H9 (cell line): ENCODE results near the gene TMEM59L. TPM values are rescaled to one million over a fixed set of nuclear protein-coding genes. Genes with fewer than 3 reads are reported as not detected.

Experiments used
- DNase-seq: peaks from one replicate; pipeline ENCODE4 v3.0.0-alpha.2; 2017
- H2AFZ ChIP-seq: one replicate; pipeline ENCODE4 v1.6.1; 2013; ENCODE audit warnings: mild to moderate bottlenecking, low read length, control low read depth, moderate library complexity
- H2AK5ac ChIP-seq: 2 replicates; pipeline ENCODE4 v1.6.1; 2013; ENCODE audit warnings: low read length, control low read depth, mixed read lengths; ENCODE audit not compliant: insufficient read length
- H2BK120ac ChIP-seq: one replicate; pipeline ENCODE4 v1.6.1; 2013; ENCODE audit warnings: low read depth, mild to moderate bottlenecking, low read length, control low read depth, inconsistent platforms; ENCODE audit not compliant: poor library complexity, severe bottlenecking
- H2BK12ac ChIP-seq: 2 replicates; pipeline ENCODE4 v1.6.1; 2013; ENCODE audit warnings: low read length, control low read depth, mixed read lengths, low read depth; ENCODE audit not compliant: insufficient read length
- H2BK15ac ChIP-seq: 2 replicates; pipeline ENCODE4 v1.6.1; 2013; ENCODE audit warnings: low read depth, low read length, control low read depth
- H2BK20ac ChIP-seq: one replicate; pipeline ENCODE4 v1.6.1; 2013; ENCODE audit warnings: low read depth, mild to moderate bottlenecking, low read length, control low read depth, inconsistent platforms; ENCODE audit not compliant: poor library complexity, severe bottlenecking
- H2BK5ac ChIP-seq: 2 replicates; pipeline ENCODE4 v1.6.1; 2013; ENCODE audit warnings: low read length, control low read depth, mixed read lengths; ENCODE audit not compliant: insufficient read length
- H3K14ac ChIP-seq: 2 replicates; pipeline ENCODE4 v1.6.1; 2013; ENCODE audit warnings: low read length, control low read depth; ENCODE audit not compliant: insufficient read depth
- H3K18ac ChIP-seq: 2 replicates; pipeline ENCODE4 v1.6.1; 2013; ENCODE audit warnings: low read depth, mild to moderate bottlenecking, mixed read lengths, low read length, control low read depth; ENCODE audit not compliant: insufficient read length
- H3K23ac ChIP-seq: 2 replicates; pipeline ENCODE4 v1.6.1; 2013; ENCODE audit warnings: low read length, control low read depth, mixed read lengths, low read depth; ENCODE audit not compliant: insufficient read length
- H3K23me2 ChIP-seq: 2 replicates; pipeline ENCODE4 v1.6.1; 2013; ENCODE audit warnings: low read depth, mild to moderate bottlenecking, mixed read lengths, low read length, control low read depth; ENCODE audit not compliant: insufficient read length, poor library complexity, severe bottlenecking
- H3K27ac ChIP-seq: 2 replicates; pipeline ENCODE4 v1.5.1; 2013; ENCODE audit warnings: low read length, control low read depth, mixed read lengths, low read depth; ENCODE audit not compliant: insufficient read length
- H3K27me3 ChIP-seq: 2 replicates; pipeline ENCODE4 v1.6.1; 2013; ENCODE audit warnings: low read length, control low read depth, inconsistent platforms; ENCODE audit not compliant: insufficient read depth
- H3K4ac ChIP-seq: 2 replicates; pipeline ENCODE4 v1.6.1; 2013; ENCODE audit warnings: low read depth, mild to moderate bottlenecking, control low read depth, inconsistent platforms, low read length, moderate library complexity
- H3K4me1 ChIP-seq: 2 replicates; pipeline ENCODE4 v1.6.1; 2013; ENCODE audit warnings: low read length, control low read depth, inconsistent platforms; ENCODE audit not compliant: insufficient read depth
- H3K4me2 ChIP-seq: 2 replicates; pipeline ENCODE4 v1.6.1; 2013; ENCODE audit warnings: low read length, control low read depth, mixed read lengths; ENCODE audit not compliant: insufficient read length, insufficient read depth
- H3K56ac ChIP-seq: 2 replicates; pipeline ENCODE4 v1.6.1; 2013; ENCODE audit warnings: low read depth, mild to moderate bottlenecking, mixed read lengths, low read length, control low read depth; ENCODE audit not compliant: insufficient read length
- H3K79me1 ChIP-seq: 2 replicates; pipeline ENCODE4 v1.6.1; 2013; ENCODE audit warnings: low read depth, mild to moderate bottlenecking, moderate library complexity, low read length, control low read depth, inconsistent platforms; ENCODE audit not compliant: insufficient read depth, poor library complexity, severe bottlenecking
- H3K79me2 ChIP-seq: 2 replicates; pipeline ENCODE4 v1.6.1; 2013; ENCODE audit warnings: low read length, control low read depth, inconsistent platforms; ENCODE audit not compliant: insufficient read depth
- H3K9ac ChIP-seq: 2 replicates; pipeline ENCODE4 v1.6.1; 2013; ENCODE audit warnings: low read length, control low read depth, mixed read lengths; ENCODE audit not compliant: insufficient read length; ENCODE audit errors: extremely low read depth
- H3K9me3 ChIP-seq: one replicate; pipeline ENCODE4 v1.6.1; 2013; ENCODE audit warnings: low read depth, low read length, inconsistent platforms; ENCODE audit not compliant: control insufficient read depth
- H3T11ph ChIP-seq: one replicate; pipeline ENCODE4 v1.6.1; 2013; ENCODE audit warnings: mild to moderate bottlenecking, low read length, control low read depth, inconsistent platforms
- H4K20me1 ChIP-seq: one replicate; pipeline ENCODE4 v1.6.1; 2013; ENCODE audit not compliant: control insufficient read depth, insufficient read length, insufficient read depth
- H4K5ac ChIP-seq: 2 replicates; pipeline ENCODE4 v1.6.1; 2013; ENCODE audit warnings: low read depth, mild to moderate bottlenecking, mixed read lengths, low read length, control low read depth; ENCODE audit not compliant: insufficient read length
- H4K8ac ChIP-seq: replicated peaks from 2 replicates; pipeline ENCODE4 v1.6.1; 2013; ENCODE audit warnings: low read length, control low read depth, mixed read lengths, low read depth; ENCODE audit not compliant: insufficient read length
- H4K91ac ChIP-seq: 2 replicates; pipeline ENCODE4 v1.6.1; 2013; ENCODE audit warnings: low read depth, mild to moderate bottlenecking, moderate library complexity, mixed read lengths, low read length, control low read depth; ENCODE audit not compliant: insufficient read length
- H3K27ac Mint-ChIP-seq, 3 experiments: 2 replicates in 2 of 3; 3 replicates in 1 of 3; pipeline ENCODE4 v1.8.0; 2020 to 2021; ENCODE audit warnings: mixed read lengths in 3 of 3, mild to moderate bottlenecking in 1 of 3, moderate library complexity in 1 of 3
- H3K27me3 Mint-ChIP-seq: 2 replicates; pipeline ENCODE4 v1.8.0; 2021; ENCODE audit warnings: low read depth, mild to moderate bottlenecking, moderate library complexity, mixed read lengths
- H3K36me3 Mint-ChIP-seq, 3 experiments: 2 replicates in 2 of 3; 3 replicates in 1 of 3; pipeline ENCODE4 v1.8.0; 2020 to 2021; ENCODE audit warnings: low read depth in 3 of 3, mixed read lengths in 3 of 3; ENCODE audit not compliant: insufficient read depth in 1 of 3
- H3K4me1 Mint-ChIP-seq, 2 experiments: 2 replicates each; pipeline ENCODE4 v1.8.0; 2020; ENCODE audit warnings: mixed read lengths in 2 of 2
- H3K4me3 Mint-ChIP-seq, 2 experiments: 2 replicates in 1 of 2; 3 replicates in 1 of 2; pipeline ENCODE4 v1.8.0; 2020 to 2021; ENCODE audit warnings: mild to moderate bottlenecking in 2 of 2, mixed read lengths in 2 of 2, moderate library complexity in 1 of 2
- H3K9me3 Mint-ChIP-seq, 2 experiments: 2 replicates in 1 of 2; 3 replicates in 1 of 2; pipeline ENCODE4 v1.8.0; 2020; ENCODE audit warnings: mild to moderate bottlenecking in 2 of 2, mixed read lengths in 2 of 2, moderate library complexity in 1 of 2
- CTCF ChIP-seq: fragments of 200-600 bp; sonication (generic); conservative IDR thresholded peaks from 3 replicates; pipeline ENCODE4 v1.8.0; 2021; ENCODE audit warnings: antibody characterized with exemption, mild to moderate bottlenecking
- WGBS: extraction: QIAGEN DNeasy Blood & Tissue Kit; methylation state at CpG from one replicate; pipeline ENCODE4 v1.1.7; 2013; ENCODE audit warnings: missing lambda C conversion rate, low lambda C conversion rate, mixed read lengths; ENCODE audit not compliant: insufficient read length; ENCODE audit errors: extremely low coverage; 5-methylcytosine and 5-hydroxymethylcytosine counted together
- total RNA-seq: library from RNA; stranded (reverse); gene quantifications from 2 replicates; pipeline ENCODE4 v1.2.1, GENCODE V29; 2021

The TMEM59L gene
- total RNA-seq, 1 experiment from 2014 or later = 12.0 TPM

DNA sequence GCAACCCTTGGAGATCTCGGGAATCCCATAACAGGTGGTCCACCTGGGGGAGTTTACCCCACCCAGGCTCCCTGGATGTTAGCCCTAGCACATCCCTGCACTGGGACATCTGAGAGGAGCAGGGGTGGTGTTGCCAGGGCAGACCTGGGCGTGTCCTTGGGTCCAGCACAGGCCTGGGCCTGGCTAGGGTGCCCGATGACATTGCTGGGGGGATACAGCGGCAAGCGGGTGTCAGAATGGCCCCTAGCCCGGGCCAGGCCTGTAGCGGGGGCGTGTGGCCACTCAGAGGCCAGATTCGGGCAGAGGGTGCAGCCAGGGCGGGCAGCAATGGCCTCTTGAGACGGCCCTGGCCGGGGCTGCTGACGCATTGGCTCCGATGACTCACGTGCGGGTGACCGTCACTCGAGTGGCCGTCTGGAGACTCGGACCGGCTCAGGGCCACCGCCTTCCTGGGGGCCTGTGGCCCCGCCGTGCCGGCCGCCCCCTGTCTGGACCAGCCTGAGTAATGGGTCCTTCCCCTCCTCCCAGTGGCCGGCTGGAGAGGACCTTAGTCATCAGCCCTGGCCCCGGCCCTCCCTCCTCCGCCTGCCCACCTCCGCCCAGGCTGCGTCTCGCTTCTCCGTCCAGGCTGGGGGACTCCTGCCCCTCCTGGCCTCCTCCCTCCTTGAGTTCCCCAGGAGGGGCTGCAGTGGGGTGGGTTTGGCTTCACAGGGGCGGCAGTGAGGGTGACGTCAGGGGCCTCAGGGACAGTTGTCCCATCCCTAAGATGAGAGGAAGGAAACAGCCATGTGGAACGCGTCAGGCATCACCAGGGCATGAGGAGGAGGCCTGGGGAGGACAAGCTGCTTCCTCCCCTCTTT lies 47.6 kb downstream of the TMEM59L start:
- no peak overlapping the region for H2AK5ac ChIP-seq
- no peak overlapping the region for H2BK120ac ChIP-seq
- no peak overlapping the region for H3K4ac ChIP-seq
- H4K5ac ChIP-seq = no peak overlapping the region
- H3K9me3 ChIP-seq = no peaks in the 10 kb centered on the region
- H4K20me1 ChIP-seq = no peaks in the 10 kb centered on the region
- WGBS = no CpG with 5 or more reads among the region's 37 CpGs
- H3K4me2 ChIP-seq = no peak overlapping the region
- H3K27ac ChIP-seq = no peak overlapping the region
- H3K18ac ChIP-seq = no peak overlapping the region
- Mint-ChIP-seq H3K27me3 (peaks cover 1% of the 10 kb centered on the region), H3K9me3 (no peaks in the 10 kb centered on the region; a peak in 1 of 5 replicates), H3K36me3 (peaks cover 0 to 4% (median 2%) of the 10 kb centered on the region in 3 experiments; a peak in 2 of 7 replicates), H3K4me3 (no peak overlapping the region), H3K27ac (peak overlapping the region in 1 of 3 experiments; percentile 90; a peak in 2 of 7 replicates), H3K4me1 (peaks cover 22 to 29% of the 10 kb centered on the region in 2 experiments)
- H3K56ac ChIP-seq = no peak overlapping the region
- H3K23ac ChIP-seq = no peak overlapping the region
- TF ChIP-seq CTCF = no peak
- no peaks in the 10 kb centered on the region for H3K79me2 ChIP-seq
- no peak overlapping the region for H4K91ac ChIP-seq
- H2BK20ac ChIP-seq = no peak overlapping the region
- no peaks in the 10 kb centered on the region for H3K4me1 ChIP-seq
- no peak overlapping the region for H2BK5ac ChIP-seq
- H3T11ph ChIP-seq = no peak overlapping the region
- no peak for DNase-seq
- H3K79me1 ChIP-seq = no peaks in the 10 kb centered on the region
- H4K8ac ChIP-seq = no peak overlapping the region
- no peak overlapping the region for H2BK12ac ChIP-seq
- no peak overlapping the region for H3K9ac ChIP-seq
- no peak overlapping the region for H2AFZ ChIP-seq
- H2BK15ac ChIP-seq = no peak overlapping the region
- H3K23me2 ChIP-seq = no peaks in the 10 kb centered on the region
- no peak overlapping the region for H3K14ac ChIP-seq
- H3K27me3 ChIP-seq = no peaks in the 10 kb centered on the region
